ENCODE measurements around the gene MFSD1.

- no peak for TF ChIP-seq CTCF (conservative IDR thresholded peaks at IDR 0.05; ENCODE audit: low read depth, low read length)
- no peak for TF ChIP-seq EZH2 (IDR thresholded peaks at IDR 0.05; ENCODE audit: low read length, unreplicated experiment)
- no peak for TF ChIP-seq EZH2phosphoT487 (IDR thresholded peaks at IDR 0.05; ENCODE audit: borderline replicate concordance, low read length)
Measured at GRCh38 chr3:158768361-158768787, 33.5 kb upstream of the MFSD1 start.
